Mesenchymal stem cell (in vitro differentiated cells and primary cell): ENCODE results near the gene E2F3.

Source experiments
- DNase-seq: peaks from one replicate; pipeline ENCODE4 v3.0.0-alpha.2; 2013
- H2AFZ ChIP-seq: one replicate; pipeline ENCODE4 v1.6.1; 2013; ENCODE audit warnings: low read depth, mild to moderate bottlenecking, control low read depth, inconsistent platforms, low read length, moderate library complexity
- H2AK5ac ChIP-seq: 2 replicates; pipeline ENCODE4 v1.6.1; 2013; ENCODE audit warnings: low read length, moderate library complexity, mild to moderate bottlenecking, inconsistent platforms; ENCODE audit not compliant: severe bottlenecking
- H2BK120ac ChIP-seq: one replicate; pipeline ENCODE4 v1.6.1; 2013; ENCODE audit warnings: low read depth, mild to moderate bottlenecking, inconsistent platforms, low read length, moderate library complexity
- H2BK12ac ChIP-seq, 2 experiments: one replicate each; pipeline ENCODE4 v1.6.1; 2013; ENCODE audit warnings: inconsistent platforms in 2 of 2, low read length in 2 of 2, mild to moderate bottlenecking in 2 of 2, moderate library complexity in 2 of 2, control low read depth in 1 of 2
- H2BK15ac ChIP-seq: one replicate; pipeline ENCODE4 v1.6.1; 2013; ENCODE audit warnings: mild to moderate bottlenecking, low read depth, inconsistent platforms; ENCODE audit not compliant: poor library complexity, severe bottlenecking
- H2BK5ac ChIP-seq: 2 replicates; pipeline ENCODE4 v1.6.1; 2013; ENCODE audit warnings: low read depth, mild to moderate bottlenecking, low read length, control low read depth, inconsistent platforms; ENCODE audit not compliant: poor library complexity, severe bottlenecking
- H3K14ac ChIP-seq, 2 experiments: one replicate each; pipeline ENCODE4 v1.6.1; 2013; ENCODE audit warnings: inconsistent platforms in 2 of 2, low read length in 2 of 2, control low read depth in 1 of 2, mild to moderate bottlenecking in 1 of 2, moderate library complexity in 1 of 2
- H3K18ac ChIP-seq, 2 experiments: one replicate each; pipeline ENCODE4 v1.6.1; 2013; ENCODE audit warnings: inconsistent platforms in 2 of 2, low read length in 2 of 2, control low read depth in 1 of 2, low read depth in 1 of 2, mild to moderate bottlenecking in 1 of 2
- H3K23ac ChIP-seq, 2 experiments: one replicate each; pipeline ENCODE4 v1.6.1; 2013; ENCODE audit warnings: inconsistent platforms in 2 of 2, low read length in 2 of 2, mild to moderate bottlenecking in 2 of 2, moderate library complexity in 2 of 2, control low read depth in 1 of 2
- H3K27ac ChIP-seq: 2 replicates; pipeline ENCODE4 v1.5.1; 2013; ENCODE audit warnings: mild to moderate bottlenecking, moderate library complexity, low read length, control low read depth, inconsistent platforms; ENCODE audit not compliant: poor library complexity, severe bottlenecking
- H3K27me3 ChIP-seq, 2 experiments: 2 replicates each; pipeline versions ENCODE4 v1.6.1 to v1.7.0; 2013; ENCODE audit warnings: low read length in 2 of 2, mild to moderate bottlenecking in 2 of 2, moderate library complexity in 2 of 2, control low read depth in 1 of 2, inconsistent platforms in 1 of 2; ENCODE audit not compliant: control insufficient read depth in 1 of 2, insufficient read depth in 1 of 2
- H3K36me3 ChIP-seq, 2 experiments: 2 replicates each; pipeline versions ENCODE4 v1.6.1 to v1.7.0; 2013; ENCODE audit warnings: low read length in 2 of 2, control low read depth in 1 of 2, inconsistent platforms in 1 of 2, low read depth in 1 of 2, mild to moderate bottlenecking in 1 of 2; ENCODE audit not compliant: insufficient read depth in 2 of 2, control insufficient read depth in 1 of 2
- H3K4ac ChIP-seq, 2 experiments: one replicate each; pipeline ENCODE4 v1.6.1; 2013; ENCODE audit warnings: inconsistent platforms in 2 of 2, low read length in 2 of 2, mild to moderate bottlenecking in 2 of 2, moderate library complexity in 2 of 2, control low read depth in 1 of 2, low read depth in 1 of 2
- H3K4me1 ChIP-seq: 2 replicates; pipeline ENCODE4 v1.6.1; 2013; ENCODE audit warnings: low read depth, low read length, control low read depth; ENCODE audit not compliant: control insufficient read depth, insufficient read depth
- H3K4me2 ChIP-seq: 2 replicates; pipeline ENCODE4 v1.6.1; 2013; ENCODE audit warnings: low read length, mild to moderate bottlenecking, inconsistent platforms; ENCODE audit not compliant: poor library complexity, severe bottlenecking
- H3K4me3 ChIP-seq, 2 experiments: 2 replicates each; pipeline versions ENCODE4 v1.5.1 to v1.7.0; 2013; ENCODE audit warnings: low read length in 2 of 2, mild to moderate bottlenecking in 2 of 2, control low read depth in 1 of 2, low read depth in 1 of 2; ENCODE audit not compliant: insufficient read depth in 1 of 2
- H3K79me1 ChIP-seq: replicated peaks from 2 replicates; pipeline ENCODE4 v1.6.1; 2013; ENCODE audit warnings: mild to moderate bottlenecking, control low read depth, low read length, inconsistent platforms; ENCODE audit not compliant: poor library complexity, severe bottlenecking
- H3K9ac ChIP-seq: 2 replicates; pipeline ENCODE4 v1.7.0; 2013; ENCODE audit warnings: mild to moderate bottlenecking, low read length, moderate library complexity
- H3K9me3 ChIP-seq: 2 replicates; pipeline ENCODE4 v1.7.0; 2013; ENCODE audit warnings: mild to moderate bottlenecking, low read length; ENCODE audit not compliant: control insufficient read depth
- H4K8ac ChIP-seq: one replicate; pipeline ENCODE4 v1.6.1; 2013; ENCODE audit warnings: inconsistent platforms, mild to moderate bottlenecking, low read length, moderate library complexity
- H4K91ac ChIP-seq: one replicate; pipeline ENCODE4 v1.6.1; 2013; ENCODE audit warnings: mild to moderate bottlenecking, low read length, inconsistent platforms
- WGBS: methylation state at CpG from one replicate; pipeline ENCODE4 v1.1.7; 2013; ENCODE audit warnings: mixed read lengths; 5-methylcytosine and 5-hydroxymethylcytosine counted together

Gene E2F3

GRCh38 chr6:20433321-20433720 is 31.6 kb downstream of the E2F3 start:
- no peak overlapping the region for H4K91ac ChIP-seq
- H2AK5ac ChIP-seq: no peak overlapping the region
- H3K14ac ChIP-seq: no peak overlapping the region
- no peak overlapping the region for H3K18ac ChIP-seq
- no peak overlapping the region for H3K9ac ChIP-seq
- no peak overlapping the region for H3K4me2 ChIP-seq
- H2BK120ac ChIP-seq: no peak overlapping the region
- no peak overlapping the region for H2BK5ac ChIP-seq
- H3K4ac ChIP-seq: no peak overlapping the region
- no peaks in the 10 kb centered on the region for H3K9me3 ChIP-seq
- no peak overlapping the region for H3K27ac ChIP-seq
- H3K36me3 ChIP-seq: peaks cover 10 to 15% of the 10 kb centered on the region in 2 experiments
- H2BK12ac ChIP-seq: no peak overlapping the region
- no peaks in the 10 kb centered on the region for H3K27me3 ChIP-seq
- H2AFZ ChIP-seq: no peak overlapping the region
- H3K79me1 ChIP-seq: peaks cover 32% of the 10 kb centered on the region
- no peak overlapping the region for H4K8ac ChIP-seq
- WGBS: 100% methylated on average over 2 of the region's 3 CpGs
- peaks cover 2% of the 10 kb centered on the region for H3K4me1 ChIP-seq
- no peak overlapping the region for H3K23ac ChIP-seq
- no peak for DNase-seq
- no peak overlapping the region for H2BK15ac ChIP-seq
- H3K4me3 ChIP-seq: no peak overlapping the region

- H3K27me3 ChIP-seq: no peaks in the 10 kb centered on the region
- H2BK120ac ChIP-seq: no peak overlapping the region
- H2BK15ac ChIP-seq: no peak overlapping the region
- H3K27ac ChIP-seq: no peak overlapping the region
- no peak overlapping the region for H3K9ac ChIP-seq
- no peak overlapping the region for H3K4ac ChIP-seq
- no peak overlapping the region for H3K23ac ChIP-seq
- peaks cover 10 to 15% of the 10 kb centered on the region in 2 experiments for H3K36me3 ChIP-seq
- H4K8ac ChIP-seq: no peak overlapping the region
- no peak overlapping the region for H2AK5ac ChIP-seq
- H3K14ac ChIP-seq: no peak overlapping the region
- H2BK12ac ChIP-seq: no peak overlapping the region
- peaks cover 2% of the 10 kb centered on the region for H3K4me1 ChIP-seq
- DNase-seq: no peak
- H3K18ac ChIP-seq: no peak overlapping the region
- WGBS: 100% methylated on average over 2 of the region's 2 CpGs
- H3K4me3 ChIP-seq: no peak overlapping the region
- H2AFZ ChIP-seq: no peak overlapping the region
- no peaks in the 10 kb centered on the region for H3K9me3 ChIP-seq
- H2BK5ac ChIP-seq: no peak overlapping the region
- H4K91ac ChIP-seq: no peak overlapping the region
- H3K79me1 ChIP-seq: peaks cover 33% of the 10 kb centered on the region
- no peak overlapping the region for H3K4me2 ChIP-seq
Observed at GRCh38 chr6:20433929-20434328, 32.2 kb downstream of the E2F3 start.

GRCh38 chr6:20434766-20435165 is 33.1 kb downstream of the E2F3 start:
- DNase-seq: no peak
- H3K4ac ChIP-seq: no peak overlapping the region
- no peak overlapping the region for H3K4me3 ChIP-seq
- H4K91ac ChIP-seq: no peak overlapping the region
- H2BK15ac ChIP-seq: no peak overlapping the region
- peaks cover 10 to 17% of the 10 kb centered on the region in 2 experiments for H3K36me3 ChIP-seq
- H4K8ac ChIP-seq: no peak overlapping the region
- 99% methylated on average over 6 of the region's 6 CpGs for WGBS
- peak overlapping the region; percentile 41 for H2AK5ac ChIP-seq
- H2BK12ac ChIP-seq: peak overlapping the region in 1 of 2 experiments; percentile 49
- no peak overlapping the region for H3K18ac ChIP-seq
- no peak overlapping the region for H3K9ac ChIP-seq
- peaks cover 2% of the 10 kb centered on the region for H3K4me1 ChIP-seq
- no peak overlapping the region for H2BK120ac ChIP-seq
- no peak overlapping the region for H2AFZ ChIP-seq
- peak overlapping the region in 1 of 2 experiments; percentile 79 for H3K23ac ChIP-seq
- H3K27me3 ChIP-seq: no peaks in the 10 kb centered on the region
- no peak overlapping the region for H3K27ac ChIP-seq
- no peaks in the 10 kb centered on the region for H3K9me3 ChIP-seq
- H3K14ac ChIP-seq: no peak overlapping the region
- no peak overlapping the region for H2BK5ac ChIP-seq
- H3K4me2 ChIP-seq: no peak overlapping the region
- peaks cover 35% of the 10 kb centered on the region for H3K79me1 ChIP-seq

GRCh38 chr6:20436719-20437118 is 35.0 kb downstream of the E2F3 start:
- Histone ChIP-seq H2BK120ac (no peak overlapping the region), H3K4me1 (peaks cover 2% of the 10 kb centered on the region), H2BK12ac (no peak overlapping the region), H4K8ac (no peak overlapping the region), H3K4me2 (no peak overlapping the region), H3K79me1 (peaks cover 30% of the 10 kb centered on the region), H2AFZ (no peak overlapping the region), H3K27me3 (no peaks in the 10 kb centered on the region), H3K4ac (no peak overlapping the region), H3K27ac (no peak overlapping the region), H4K91ac (no peak overlapping the region), H3K23ac (no peak overlapping the region), H3K18ac (no peak overlapping the region), H3K14ac (no peak overlapping the region), H2BK5ac (no peak overlapping the region), H3K9ac (no peak overlapping the region), H2BK15ac (no peak overlapping the region), H3K36me3 (peaks cover 3 to 10% of the 10 kb centered on the region in 2 experiments), H2AK5ac (no peak overlapping the region), H3K4me3 (no peak overlapping the region), H3K9me3 (no peaks in the 10 kb centered on the region)
- WGBS: 92% methylated on average over 2 of the region's 2 CpGs
- DNase-seq: no peak
